T-helper 1 cell (primary cell): Measurements from ENCODE around the gene CYP21A2.
"Not testable (repeated sequence)": the region's sequence is repeated elsewhere in the genome, so short reads cannot be mapped to it uniquely, and the experiment has no call there.

Experiments used
- DNase-seq, 5 donors: peaks; one replicate each; pipeline ENCODE4 v3.0.0-alpha.2; 2012 to 2020

The CYP21A2 gene

DNA sequence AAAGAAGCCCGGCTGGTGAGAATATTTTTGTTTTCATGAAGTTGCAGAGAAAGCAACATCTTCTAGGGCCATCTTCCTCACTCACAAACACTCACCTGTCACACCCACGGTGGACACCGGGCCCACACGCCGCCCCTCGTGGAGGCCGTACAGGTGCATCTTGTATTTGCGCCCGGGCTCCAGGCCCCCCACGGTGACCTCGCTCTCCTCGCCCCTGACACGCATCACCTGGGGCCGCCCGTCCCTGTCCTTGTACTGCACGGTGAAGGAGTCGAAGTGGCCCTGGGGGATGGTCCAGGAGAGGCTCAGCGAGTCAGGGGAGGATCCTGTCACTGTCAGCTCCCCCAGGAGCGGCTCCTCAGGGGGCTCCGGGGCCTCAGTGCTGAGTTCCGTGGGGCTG lies 17.5 kb downstream of the CYP21A2 start:
- not testable (repeated sequence) for DNase-seq

- DNase-seq, result no peak
Measured at GRCh38 chr6:32056254-32056653, 18.0 kb downstream of the CYP21A2 start.

GRCh38 chr6:32057966-32058365 lies 19.8 kb downstream of the CYP21A2 start:
- DNase-seq, result no peak

- DNase-seq, result no peak
Measured at GRCh38 chr6:32058511-32058963, 20.3 kb downstream of the CYP21A2 start.

- no peak for DNase-seq
Measured at GRCh38 chr6:32060966-32061655, 22.9 kb downstream of the CYP21A2 start.

GRCh38 chr6:32064706-32065105 lies 26.5 kb downstream of the CYP21A2 start:
- DNase-seq, result no peak

GRCh38 chr6:32067521-32067920 lies 29.3 kb downstream of the CYP21A2 start:
- DNase-seq, result not testable (repeated sequence)

DNA sequence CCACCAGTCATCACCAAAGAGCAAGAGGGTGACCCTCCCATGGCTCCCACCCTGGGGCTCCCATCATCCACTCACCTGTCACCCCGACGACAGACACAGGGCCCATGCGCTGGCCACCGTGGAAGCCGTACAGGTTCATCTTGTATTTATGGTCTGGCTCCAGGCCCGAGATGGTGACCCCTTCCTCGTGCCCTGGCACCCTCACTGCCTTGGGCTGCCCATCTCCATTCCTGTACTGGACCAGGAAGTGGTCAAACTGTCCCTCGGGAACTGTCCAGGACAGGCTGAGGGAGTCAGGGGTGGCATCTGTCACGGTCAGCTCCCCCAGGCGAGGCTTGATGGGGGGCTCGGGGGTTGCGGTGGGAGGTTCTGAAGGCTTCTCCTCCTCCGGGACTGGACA lies 30.1 kb downstream of the CYP21A2 start:
- DNase-seq, result not testable (repeated sequence)

DNA sequence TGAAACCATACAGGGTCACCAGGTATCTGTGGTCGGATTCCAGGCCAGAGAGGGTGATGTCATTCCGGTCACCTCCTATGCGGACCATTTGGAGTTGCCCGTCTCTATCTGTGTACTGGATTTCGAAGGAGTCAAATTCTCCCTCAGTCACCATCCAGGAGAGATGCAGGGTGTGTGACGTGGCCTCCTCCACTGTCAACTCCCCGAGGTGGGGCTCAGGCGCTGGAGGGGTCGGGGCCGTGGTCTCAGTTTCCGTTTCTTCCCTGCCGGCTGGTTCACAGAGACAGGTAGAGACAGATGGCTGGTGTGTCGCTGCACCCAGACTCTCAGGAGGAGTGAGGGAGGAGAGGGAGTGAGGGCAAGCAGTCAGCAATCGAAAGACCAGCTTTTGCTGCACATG lies 30.7 kb downstream of the CYP21A2 start:
- DNase-seq, result no peak

- no peak for DNase-seq
Measured at GRCh38 chr6:32069460-32069859, 31.2 kb downstream of the CYP21A2 start.

DNA sequence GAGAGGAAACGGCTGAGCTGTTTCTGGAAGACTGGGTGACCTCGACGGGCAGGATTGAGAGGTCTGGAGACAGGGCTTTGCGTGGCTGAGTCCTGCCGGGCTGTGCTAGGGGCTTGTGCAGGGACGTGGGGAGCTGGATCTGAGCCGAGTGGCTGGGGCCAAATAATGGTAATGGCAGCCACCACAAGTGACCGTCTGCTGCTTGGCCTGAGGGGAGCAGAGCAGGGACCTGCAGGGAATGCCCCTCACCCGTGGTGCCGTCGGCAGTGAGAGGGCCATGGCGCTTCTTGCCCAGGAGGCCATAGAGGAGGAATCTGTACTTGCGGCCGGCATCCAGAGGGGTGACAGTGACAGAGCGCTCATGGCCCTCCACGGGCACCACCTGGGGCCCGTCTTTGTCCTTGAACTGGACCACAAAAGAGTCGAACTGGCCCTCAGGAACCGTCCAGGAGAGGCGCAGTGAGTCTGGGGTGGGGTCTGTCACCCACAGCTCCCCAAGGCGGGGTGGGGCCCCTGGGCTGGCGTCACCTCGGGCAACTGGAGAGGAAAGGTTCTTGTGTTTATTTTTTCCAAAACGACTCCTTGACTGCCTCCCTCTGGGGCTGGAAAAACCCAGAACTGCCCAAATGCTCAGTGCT lies 31.8 kb downstream of the CYP21A2 start:
- no peak for DNase-seq

DNA sequence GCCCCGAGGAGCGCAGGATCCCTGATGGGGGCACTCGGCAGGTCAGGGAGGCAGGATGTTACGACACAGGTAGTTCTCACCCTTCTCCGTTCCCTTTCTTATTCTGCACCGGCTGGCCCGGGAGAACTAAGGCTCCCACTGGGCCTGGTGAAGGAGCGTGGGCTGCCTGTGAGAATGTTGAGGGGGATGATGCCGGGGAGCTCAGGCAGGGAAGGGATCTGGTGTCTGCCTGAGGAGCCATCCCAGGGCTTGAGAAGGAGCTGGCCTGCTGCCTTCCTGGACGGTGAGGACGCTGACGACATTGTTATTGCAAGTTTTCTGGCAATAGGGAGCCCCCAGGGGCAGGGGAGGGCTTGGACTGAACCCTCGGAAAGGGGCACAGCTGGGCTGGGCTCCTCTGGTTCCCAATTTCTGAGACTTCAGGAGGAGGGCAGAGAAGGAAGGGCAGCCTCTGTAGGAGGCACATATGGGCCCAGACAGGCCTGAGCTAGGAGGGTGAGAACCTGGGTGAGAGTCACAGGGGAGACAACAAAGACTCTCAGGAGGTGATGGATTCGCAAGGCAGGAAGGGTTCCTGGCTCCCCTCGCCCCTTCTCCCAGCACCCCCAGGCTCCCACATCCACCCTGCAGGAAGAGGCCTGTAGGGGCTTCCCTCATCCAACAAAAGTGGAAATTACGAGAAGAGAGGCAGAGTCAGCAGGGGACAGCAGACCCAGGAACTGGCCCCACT lies 32.8 kb downstream of the CYP21A2 start:
- DNase-seq, result no peak

DNA sequence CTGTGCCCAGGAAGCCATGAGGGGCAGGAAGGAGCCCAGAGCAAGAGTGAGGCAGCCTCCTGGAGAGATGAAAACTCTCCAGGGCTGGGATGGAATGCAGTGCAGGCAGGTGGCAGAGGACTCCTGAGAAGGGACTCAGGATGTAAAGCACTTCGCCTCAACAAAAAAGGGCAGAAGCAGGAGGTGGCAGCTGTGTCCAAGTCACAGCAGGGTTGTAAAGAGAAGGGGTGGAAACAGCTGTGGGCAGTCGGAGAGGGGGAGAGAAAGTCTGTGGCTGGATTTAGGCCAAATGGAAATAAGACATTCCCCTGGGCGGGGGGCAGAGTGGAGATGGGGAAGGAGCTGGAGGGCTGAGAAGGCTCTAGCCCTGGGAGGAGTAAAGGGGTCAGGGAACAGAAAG lies 34.9 kb downstream of the CYP21A2 start:
- no peak for DNase-seq

DNA sequence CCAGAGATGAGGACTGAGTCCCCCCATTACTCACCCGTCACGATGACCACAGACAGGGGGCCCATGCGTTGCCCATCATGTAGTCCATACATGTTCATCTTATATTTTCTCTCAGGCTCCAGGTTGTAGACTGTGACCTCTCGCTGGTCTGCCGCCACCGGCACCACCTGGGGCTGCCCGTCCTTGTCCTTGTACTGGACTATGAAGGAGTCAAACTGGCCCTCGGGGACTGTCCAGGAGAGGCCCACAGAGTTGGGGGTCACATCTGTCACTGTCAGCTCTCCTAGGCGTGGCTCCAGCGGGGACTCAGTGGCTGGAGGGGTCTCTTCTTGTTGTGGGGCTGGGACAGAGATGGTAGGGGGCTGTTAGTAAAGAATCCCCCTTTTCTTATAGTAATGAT lies 35.4 kb downstream of the CYP21A2 start:
- no peak for DNase-seq

GRCh38 chr6:32074996-32075532 lies 36.8 kb downstream of the CYP21A2 start:
- no peak for DNase-seq

- DNase-seq, result no peak
Measured at GRCh38 chr6:32075781-32076180, 37.6 kb downstream of the CYP21A2 start.

DNA sequence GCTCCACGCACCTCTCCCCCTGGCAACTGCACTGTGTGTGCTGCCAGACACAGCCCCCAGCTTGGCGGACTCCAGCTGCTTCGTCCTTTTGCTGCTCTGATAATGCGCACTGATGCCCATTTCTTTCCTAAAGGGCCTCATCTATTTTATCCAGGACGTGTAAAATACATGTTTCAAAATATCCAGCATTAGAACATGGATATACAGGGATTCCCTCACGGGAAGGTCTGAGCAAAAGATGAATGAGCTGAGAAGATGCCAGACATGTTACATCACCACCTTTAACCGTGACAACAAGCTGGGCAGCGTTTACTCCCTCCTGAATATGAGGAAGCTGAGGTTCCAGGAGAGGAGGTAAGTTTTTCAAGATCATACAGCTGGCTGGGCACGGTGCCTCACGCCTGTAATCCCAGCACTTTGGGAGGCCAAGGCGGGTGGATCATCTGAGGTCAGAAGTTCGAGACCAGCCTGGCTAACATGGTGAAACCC lies 38.1 kb downstream of the CYP21A2 start:
- DNase-seq, result no peak

GRCh38 chr6:32079566-32080290 lies 41.5 kb downstream of the CYP21A2 start:
- DNase-seq, result no peak

GRCh38 chr6:32081168-32081990 lies 43.2 kb downstream of the CYP21A2 start:
- no peak for DNase-seq

DNA sequence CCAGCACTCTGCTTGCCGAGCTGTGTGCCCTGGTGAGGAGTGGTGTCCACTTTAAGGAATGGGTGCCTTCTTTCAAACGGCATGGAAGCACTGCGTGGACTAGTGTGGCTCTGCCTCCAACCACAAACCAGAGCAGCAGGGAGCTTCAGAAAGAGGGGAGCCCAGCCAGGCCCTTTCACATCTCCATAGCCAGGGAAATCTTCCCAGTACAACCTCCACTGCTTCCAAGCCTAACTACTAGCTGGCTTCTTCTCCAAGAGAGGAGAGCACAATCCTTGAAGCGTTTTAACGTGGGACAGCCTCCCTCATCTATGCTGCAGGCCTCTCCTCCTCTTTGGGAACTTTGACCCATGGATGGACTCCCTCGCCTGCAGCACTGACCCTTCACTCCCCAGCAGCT lies 44.3 kb downstream of the CYP21A2 start:
- DNase-seq, result no peak

DNA sequence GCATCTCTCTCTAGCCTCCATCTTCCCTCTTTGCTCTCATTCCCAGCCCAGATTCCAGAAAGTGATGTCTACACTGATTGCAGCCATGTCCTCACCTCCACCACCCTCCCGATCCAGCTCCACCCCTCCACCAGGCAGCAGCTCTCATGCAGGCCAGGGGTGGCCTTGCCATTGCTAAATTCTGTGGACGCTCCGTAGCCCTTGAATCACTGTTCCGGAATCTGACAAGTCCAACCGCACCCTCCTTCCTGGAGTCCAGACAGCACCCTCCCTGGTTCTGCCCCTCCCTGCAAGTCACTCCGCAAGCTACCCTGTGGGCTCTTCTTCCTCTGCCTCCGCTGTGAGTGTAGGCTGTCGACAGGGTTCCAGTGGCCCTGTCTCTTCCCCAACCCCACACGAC lies 44.7 kb downstream of the CYP21A2 start:
- no peak for DNase-seq
